Right renal cortex interstitium (tissue), 3 donors: ENCODE measurements around the gene NACC2. TPM values are rescaled to one million over a fixed set of nuclear protein-coding genes. Genes with fewer than 3 reads are reported as not detected.
"Not testable (repeated sequence)": the region's sequence is repeated elsewhere in the genome, so short reads cannot be mapped to it uniquely, and the experiment has no call there.

Source experiments
- DNase-seq, 3 donors: peaks; one replicate each; pipeline ENCODE4 v3.0.0-alpha.2; 2013; ENCODE audit warnings: low read depth in 3 of 3, low spot score in 2 of 3
- polyA plus RNA-seq, 3 donors: library from polyadenylated mRNA; unstranded; fragments of 120-200 nt; gene quantifications; one replicate each; pipeline ENCODE4 v1.2.1, GENCODE V29; 2013; ENCODE audit not compliant: insufficient read length in 3 of 3

NACC2 gene
- polyA plus RNA-seq, 3 donors, result 7.1 to 7.8 (median 7.2) TPM

- DNase-seq, result no peak
These were observed 124.8 kb downstream of the NACC2 start for GRCh38 chr9:135970128-135970815.

- no peak for DNase-seq
These were observed 125.9 kb downstream of the NACC2 start for GRCh38 chr9:135969064-135969683.

- DNase-seq, result no peak
These were observed 126.5 kb downstream of the NACC2 start for GRCh38 chr9:135968601-135969000.

GRCh38 chr9:135968083-135968476 is 127.0 kb downstream of the NACC2 start:
- no peak for DNase-seq

- not testable (repeated sequence) for DNase-seq
These were observed 128.2 kb downstream of the NACC2 start for GRCh38 chr9:135966916-135967260.

GRCh38 chr9:135965124-135965756 is 129.8 kb downstream of the NACC2 start:
- no peak for DNase-seq

GRCh38 chr9:135963938-135964337 is 131.2 kb downstream of the NACC2 start:
- DNase-seq, result no peak

GRCh38 chr9:135963338-135963737 is 131.8 kb downstream of the NACC2 start:
- DNase-seq, result no peak

- no peak for DNase-seq
These were observed 132.3 kb downstream of the NACC2 start for GRCh38 chr9:135962696-135963307.

- no peak for DNase-seq
These were observed 133.0 kb downstream of the NACC2 start for GRCh38 chr9:135961811-135962695.

- peak; percentile 80 to 88 (median 86) for DNase-seq
These were observed 133.8 kb downstream of the NACC2 start, which contains the start of gene UBAC1 for GRCh38 chr9:135961277-135961715. TSS of gene UBAC1 (minus strand) at chr9:135961373. CDS start at chr9:135961162, 211 bp downstream.

- DNase-seq, result no peak
These were observed 134.4 kb downstream of the NACC2 start for GRCh38 chr9:135960411-135961276.

- DNase-seq, result no peak
These were observed 135.3 kb downstream of the NACC2 start for GRCh38 chr9:135959814-135960213.

GRCh38 chr9:135958485-135958884 is 136.6 kb downstream of the NACC2 start:
- no peak for DNase-seq

- no peak for DNase-seq
These were observed 137.7 kb downstream of the NACC2 start for GRCh38 chr9:135957431-135957830.

- no peak for DNase-seq
These were observed 138.3 kb downstream of the NACC2 start for GRCh38 chr9:135956802-135957174.
